ENCODE measurements around the gene PRF1.

The PRF1 gene

DNA sequence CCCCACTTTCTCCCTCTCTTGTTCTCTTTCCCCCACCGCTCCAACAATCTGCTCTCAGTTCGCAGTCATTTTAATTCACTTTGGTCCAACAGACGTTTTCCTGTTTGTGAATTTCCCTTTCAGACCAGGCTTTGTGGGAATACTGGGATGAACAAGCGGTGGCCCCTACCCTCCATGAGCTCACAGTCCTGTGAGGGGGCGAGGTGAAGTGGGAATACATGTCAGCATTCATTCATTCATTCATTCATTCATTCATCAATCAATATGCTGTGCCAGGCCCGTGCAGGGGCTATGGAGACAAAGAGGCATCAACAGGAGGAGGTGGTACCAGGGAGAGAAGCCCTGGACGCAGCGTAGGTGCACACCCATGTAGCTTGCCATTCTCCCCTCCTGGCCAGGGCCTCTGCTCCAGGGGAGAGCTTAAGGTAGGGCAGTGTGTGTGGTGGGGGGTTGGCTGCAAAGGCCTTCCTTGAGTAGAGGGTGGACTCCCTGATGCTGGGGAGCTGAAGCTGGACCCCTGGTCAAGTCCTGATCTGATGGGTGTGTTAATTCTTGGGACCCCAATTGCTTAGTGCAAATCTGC lies 16.1 kb downstream of the PRF1 start:
- POLR2A ChIA-PET = no interaction called here
- TF ChIP-seq, protein P1, sequence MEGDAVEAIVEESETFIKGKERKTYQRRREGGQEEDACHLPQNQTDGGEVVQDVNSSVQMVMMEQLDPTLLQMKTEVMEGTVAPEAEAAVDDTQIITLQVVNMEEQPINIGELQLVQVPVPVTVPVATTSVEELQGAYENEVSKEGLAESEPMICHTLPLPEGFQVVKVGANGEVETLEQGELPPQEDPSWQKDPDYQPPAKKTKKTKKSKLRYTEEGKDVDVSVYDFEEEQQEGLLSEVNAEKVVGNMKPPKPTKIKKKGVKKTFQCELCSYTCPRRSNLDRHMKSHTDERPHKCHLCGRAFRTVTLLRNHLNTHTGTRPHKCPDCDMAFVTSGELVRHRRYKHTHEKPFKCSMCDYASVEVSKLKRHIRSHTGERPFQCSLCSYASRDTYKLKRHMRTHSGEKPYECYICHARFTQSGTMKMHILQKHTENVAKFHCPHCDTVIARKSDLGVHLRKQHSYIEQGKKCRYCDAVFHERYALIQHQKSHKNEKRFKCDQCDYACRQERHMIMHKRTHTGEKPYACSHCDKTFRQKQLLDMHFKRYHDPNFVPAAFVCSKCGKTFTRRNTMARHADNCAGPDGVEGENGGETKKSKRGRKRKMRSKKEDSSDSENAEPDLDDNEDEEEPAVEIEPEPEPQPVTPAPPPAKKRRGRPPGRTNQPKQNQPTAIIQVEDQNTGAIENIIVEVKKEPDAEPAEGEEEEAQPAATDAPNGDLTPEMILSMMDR (IDR thresholded peaks at IDR 0.05; ENCODE audit: insufficient read depth, low read length, missing control alignments) = no peak
- H3K4me3 ChIP-seq (ENCODE audit: low read depth, low read length) = no peak overlapping the region
- CTCF ChIA-PET = interaction anchor here (0.9 kb wide), 1 partner anchor 28 kb away, joined by 3 read pairs; no protein-coding TSS in a partner anchor
- DNase-seq (ENCODE audit: low read depth, low spot score) = no peak

DNA sequence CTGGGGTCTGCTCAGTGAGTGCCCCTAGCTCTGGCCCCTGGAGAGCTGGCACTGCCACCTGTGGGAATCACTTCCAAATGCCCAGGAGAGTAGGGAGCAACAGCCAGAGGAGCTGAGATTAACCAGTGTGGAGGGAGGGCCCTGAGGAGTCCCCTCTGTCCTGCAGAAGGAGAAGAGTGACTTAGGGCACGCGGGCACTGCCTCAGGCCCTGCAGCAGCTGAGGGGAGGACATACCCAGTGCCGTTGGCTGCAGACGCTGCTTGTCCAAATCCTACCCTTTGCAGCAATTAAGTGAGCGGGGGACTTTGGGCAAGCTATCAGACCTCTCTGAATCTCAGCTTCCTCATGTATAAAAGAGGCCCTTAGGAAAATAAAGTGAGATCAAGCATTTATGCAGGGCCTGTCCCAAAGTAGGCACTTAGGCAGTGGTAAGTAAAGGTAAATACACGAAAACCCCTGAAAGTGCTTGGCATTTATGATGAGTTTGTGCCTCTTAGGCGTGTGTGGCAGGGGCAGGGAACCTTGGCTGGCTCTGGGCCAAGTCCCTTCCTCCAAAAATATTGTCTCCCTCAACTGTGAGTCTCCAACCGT lies 16.9 kb downstream of the PRF1 start:
- CTCF ChIA-PET = interaction anchor here (0.8 to 0.9 kb wide), 2 partner anchors 27 to 59 kb away, joined by 3 read pairs; no protein-coding TSS in a partner anchor
- POLR2A ChIA-PET = no interaction called here
- no peak overlapping the region for H3K4me3 ChIP-seq (ENCODE audit: low read depth, low read length)
- no peak for DNase-seq (ENCODE audit: low read depth, low spot score)
- TF ChIP-seq, protein P1 (IDR thresholded peaks at IDR 0.05; ENCODE audit: insufficient read depth, low read length, missing control alignments) = no peak

DNA sequence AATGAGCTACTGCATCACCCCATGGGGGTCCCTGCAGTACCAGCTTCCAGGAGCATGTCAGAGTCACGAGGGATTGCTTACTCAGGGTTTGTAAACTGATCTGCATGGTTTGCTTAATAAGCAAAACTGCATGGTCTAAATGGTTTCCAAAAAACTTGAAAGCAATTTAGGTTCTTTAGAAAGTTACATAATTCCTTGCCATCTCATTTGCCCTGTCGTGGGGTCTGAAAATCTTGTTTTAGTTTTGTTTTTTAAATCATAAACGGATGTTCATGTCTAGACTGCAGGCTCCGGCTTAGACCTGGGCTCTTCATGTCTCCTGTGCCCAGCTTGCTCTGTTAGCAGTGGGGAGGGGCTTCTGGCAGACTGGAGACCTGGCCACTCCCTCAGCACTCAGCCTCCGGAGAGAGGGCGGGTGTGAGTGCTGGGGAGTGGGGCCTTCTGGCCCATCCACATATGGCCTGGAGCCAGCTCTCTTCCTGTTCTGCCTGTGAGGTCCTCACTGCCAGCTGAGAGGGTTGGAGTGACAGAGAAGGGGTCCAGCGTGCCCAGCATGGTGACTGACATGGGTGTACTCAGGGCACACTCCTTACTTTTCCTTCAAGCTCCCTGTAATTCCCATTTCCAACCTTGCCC lies 17.5 kb downstream of the PRF1 start:
- H3K4me3 ChIP-seq (ENCODE audit: low read depth, low read length) = no peak overlapping the region
- no peak for DNase-seq (ENCODE audit: low read depth, low spot score)
- TF ChIP-seq, protein P1 (IDR thresholded peaks at IDR 0.05; ENCODE audit: insufficient read depth, low read length, missing control alignments) = no peak
- ChIA-PET CTCF (interaction anchor here (0.8 to 1.3 kb wide), 2 partner anchors 35 to 60 kb away, joined by 3 read pairs; no protein-coding TSS in a partner anchor), POLR2A (no interaction called here)

DNA sequence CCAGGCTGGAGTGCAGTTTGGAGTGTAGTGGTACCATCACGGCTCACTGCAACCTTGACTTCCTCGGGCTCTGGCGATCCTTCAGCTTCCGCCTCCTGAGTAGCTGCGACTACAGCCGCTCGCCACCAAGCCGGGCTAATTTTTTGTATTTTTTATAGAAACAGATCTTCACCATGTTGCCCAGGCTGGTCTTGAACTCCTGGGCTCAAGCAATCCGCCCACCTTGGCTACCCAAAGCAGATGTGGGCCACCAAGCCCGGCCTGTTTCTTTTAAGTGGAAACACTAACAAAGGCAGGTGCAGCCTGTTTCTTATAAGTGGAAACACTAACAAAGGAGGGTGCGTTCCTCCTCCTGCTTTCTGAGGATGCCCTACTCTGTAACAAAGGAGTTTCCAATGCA lies 18.2 kb downstream of the PRF1 start:
- POLR2A ChIA-PET = no interaction called here
- H3K4me3 ChIP-seq (ENCODE audit: low read depth, low read length) = no peak overlapping the region
- TF ChIP-seq, protein P1 (IDR thresholded peaks at IDR 0.05; ENCODE audit: insufficient read depth, low read length, missing control alignments) = no peak
- CTCF ChIA-PET = interaction anchor here (1.0 to 1.3 kb wide), 2 partner anchors 25 to 36 kb away, joined by 3 read pairs; no protein-coding TSS in a partner anchor
- DNase-seq (ENCODE audit: low read depth, low spot score) = no peak

DNA sequence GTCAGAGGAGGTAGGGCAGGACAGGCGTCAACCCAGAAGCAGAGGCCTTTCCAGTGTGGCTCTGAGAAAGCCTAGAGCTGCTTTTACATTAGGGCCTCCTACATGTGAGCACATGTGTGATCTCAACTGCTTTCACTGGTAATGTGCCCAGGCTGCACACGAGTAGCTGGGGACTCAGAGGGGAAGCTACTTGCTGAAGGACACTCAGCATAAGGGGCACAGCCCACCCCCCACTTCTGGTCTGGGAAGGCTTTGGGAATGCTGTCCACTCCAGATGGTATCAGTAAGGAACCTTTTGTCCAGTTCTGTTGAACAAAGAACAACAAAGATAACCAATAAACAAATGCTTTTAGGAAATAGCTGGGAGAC lies 18.9 kb downstream of the PRF1 start:
- DNase-seq (ENCODE audit: low read depth, low spot score) = no peak
- TF ChIP-seq, protein P1 (IDR thresholded peaks at IDR 0.05; ENCODE audit: insufficient read depth, low read length, missing control alignments) = no peak
- ChIA-PET CTCF (interaction anchor here (1.0 to 1.3 kb wide), 2 partner anchors 25 to 36 kb away, joined by 3 read pairs; no protein-coding TSS in a partner anchor), POLR2A (no interaction called here)
- H3K4me3 ChIP-seq (ENCODE audit: low read depth, low read length) = no peak overlapping the region

Measured in AG04449 (cell line).